CMK (cell line): ENCODE results near the gene DNMBP.
"Not testable (repeated sequence)": the region's sequence is repeated elsewhere in the genome, so short reads cannot be mapped to it uniquely, and the experiment has no call there.

Source experiments
- DNase-seq: peaks from one replicate; pipeline ENCODE4 v3.0.0-alpha.2; 2010; ENCODE audit warnings: low read depth

DNMBP gene

GRCh38 chr10:100020142-100020885 lies 10.6 kb upstream of the DNMBP start:
- no peak for DNase-seq

- DNase-seq, result no peak
Observed at GRCh38 chr10:100019787-100020141, 10.0 kb upstream of the DNMBP start.

GRCh38 chr10:100014071-100014762 lies 4.5 kb upstream of the DNMBP start:
- DNase-seq, result no peak

GRCh38 chr10:100013621-100014020 lies 3.9 kb upstream of the DNMBP start:
- no peak for DNase-seq

GRCh38 chr10:100011906-100012305 lies 2.2 kb upstream of the DNMBP start:
- not testable (repeated sequence) for DNase-seq

- DNase-seq, result peak; percentile 8
Observed at GRCh38 chr10:100009283-100009792, 409 bp downstream of the DNMBP start.

GRCh38 chr10:100008708-100009282 lies 952 bp downstream of the DNMBP start:
- DNase-seq, result no peak

GRCh38 chr10:100008142-100008522 lies 1.6 kb downstream of the DNMBP start:
- DNase-seq, result no peak

- DNase-seq, result no peak
Observed at GRCh38 chr10:100007231-100008141, 2.3 kb downstream of the DNMBP start.

GRCh38 chr10:100006243-100006886 lies 3.4 kb downstream of the DNMBP start:
- no peak for DNase-seq

- no peak for DNase-seq
Observed at GRCh38 chr10:100004805-100005510, 4.8 kb downstream of the DNMBP start.

- DNase-seq, result no peak
Observed at GRCh38 chr10:100000109-100000644, 9.6 kb downstream of the DNMBP start.

- DNase-seq, result no peak
Observed at GRCh38 chr10:99999319-100000108, 10.2 kb downstream of the DNMBP start.

- DNase-seq, result no peak
Observed at GRCh38 chr10:99998889-99999288, 10.9 kb downstream of the DNMBP start.

- no peak for DNase-seq
Observed at GRCh38 chr10:99996671-99997648, 12.8 kb downstream of the DNMBP start.

- DNase-seq, result no peak
Observed at GRCh38 chr10:99995713-99996112, 14.0 kb downstream of the DNMBP start.

GRCh38 chr10:99995269-99995668 lies 14.5 kb downstream of the DNMBP start:
- no peak for DNase-seq

GRCh38 chr10:99994801-99995200 lies 14.9 kb downstream of the DNMBP start:
- DNase-seq, result no peak
